PC-9 (cell line): Measurements from ENCODE around the gene GRB2. TPM values are rescaled to one million over a fixed set of nuclear protein-coding genes. Genes with fewer than 3 reads are reported as not detected.

ENCODE experiments used
- BruUV-seq: library from RNA; stranded (reverse); fragments of 400-500 nt; replicated peaks from 2 replicates; lab custom pipeline; 2021; lab: Mats Ljungman, UMichigan
- CTCF ChIA-PET: fragments of 300-600 bp; sonication (Branson Sonifier 250); formaldehyde crosslinking; loops from one replicate; lab custom pipeline; 2022; ENCODE audit warnings: antibody characterized with exemption; lab: Charles Lee
- POLR2A ChIA-PET: fragments of 300-600 bp; sonication (Branson Sonifier 250); formaldehyde crosslinking; loops from one replicate; lab custom pipeline; 2022; ENCODE audit warnings: antibody characterized with exemption; ENCODE audit not compliant: unreplicated experiment; lab: Charles Lee
- DNase-seq, 2 experiments: peaks; one replicate each; pipeline versions ENCODE4 v3.0.0 to v3.0.0-alpha.2; 2015 to 2022; ENCODE audit warnings: mixed read lengths in 1 of 2
- H2AFZ ChIP-seq: fragments of 200-600 bp; sonication (generic); 2 replicates; pipeline ENCODE4 v1.8.1; 2017; ENCODE audit warnings: antibody characterized with exemption
- H3F3A ChIP-seq: fragments of 200-600 bp; sonication (generic); 2 replicates; pipeline ENCODE4 v1.8.1; 2017; ENCODE audit warnings: antibody characterized with exemption, mild to moderate bottlenecking, low read depth; ENCODE audit not compliant: insufficient read depth
- H3K27ac ChIP-seq: fragments of 200-600 bp; sonication (generic); 2 replicates; pipeline ENCODE4 v1.6.1; 2016; ENCODE audit warnings: mixed run types
- H3K27me3 ChIP-seq: fragments of 200-600 bp; sonication (generic); 2 replicates; pipeline ENCODE4 v1.6.1; 2016; ENCODE audit warnings: low read depth, mixed run types; ENCODE audit not compliant: insufficient read depth
- H3K36me3 ChIP-seq: fragments of 200-600 bp; sonication (generic); 2 replicates; pipeline ENCODE4 v1.6.1; 2016; ENCODE audit warnings: low read depth, mixed run types
- H3K4me1 ChIP-seq: fragments of 200-600 bp; sonication (generic); replicated peaks from 2 replicates; pipeline ENCODE4 v1.6.1; 2016; ENCODE audit warnings: mixed run types; ENCODE audit not compliant: insufficient read depth
- H3K4me2 ChIP-seq: fragments of 200-600 bp; sonication (generic); 2 replicates; pipeline ENCODE4 v1.6.1; 2017; ENCODE audit warnings: mixed run types
- H3K4me3 ChIP-seq: fragments of 200-600 bp; sonication (generic); 2 replicates; pipeline ENCODE4 v1.6.1; 2016; ENCODE audit warnings: mixed run types
- H3K79me2 ChIP-seq: fragments of 200-600 bp; sonication (generic); 2 replicates; pipeline ENCODE4 v1.6.1; 2017; ENCODE audit warnings: low read depth, mixed run types
- H3K9me2 ChIP-seq: fragments of 200-600 bp; sonication (generic); 2 replicates; pipeline ENCODE4 v1.8.1; 2017; ENCODE audit warnings: mild to moderate bottlenecking; ENCODE audit not compliant: insufficient read depth
- H3K9me3 ChIP-seq: fragments of 200-600 bp; sonication (generic); 2 replicates; pipeline ENCODE4 v1.8.1; 2016; ENCODE audit warnings: low read depth; ENCODE audit not compliant: insufficient read depth
- H4K20me1 ChIP-seq: fragments of 200-600 bp; sonication (generic); 2 replicates; pipeline ENCODE4 v1.8.1; 2017; ENCODE audit not compliant: insufficient read depth
- CTCF ChIP-seq: fragments of 200-600 bp; sonication (generic); conservative IDR thresholded peaks from 2 replicates; pipeline ENCODE4 v1.6.1; 2017; ENCODE audit warnings: mixed run types, antibody characterized with exemption, mild to moderate bottlenecking, moderate library complexity
- EZH2 ChIP-seq: fragments of 200-600 bp; sonication (generic); IDR thresholded peaks from 2 replicates; pipeline ENCODE4 v1.8.0; 2017; ENCODE audit warnings: antibody characterized with exemption, low read depth
- intact Hi-C: fragments of 100-400 bp; cut with micrococcal nuclease; formaldehyde crosslinking; loops from one replicate; pipeline ENCODE4 v1.10.0; 2022; ENCODE audit not compliant: unreplicated experiment
- total RNA-seq: library from RNA; stranded (reverse); gene quantifications from 2 replicates; pipeline ENCODE4 v1.2.3, GENCODE V29; 2021

The GRB2 gene
- total RNA-seq, 1 experiment from 2014 or later: 75.3 TPM

- TF ChIP-seq EZH2 (no peak), CTCF (no peak)
- peaks cover 94% of the 10 kb centered on the region for H3K79me2 ChIP-seq
- peaks cover 28% of the 10 kb centered on the region for H3F3A ChIP-seq
- H3K4me2 ChIP-seq: peak overlapping the region; percentile 94
- peak; percentile 95 to 97 for DNase-seq
- ChIA-PET POLR2A (interaction anchor here (0.5 to 0.7 kb wide), 8 partner anchors 11 to 640 kb away, joined by 3 to 6 read pairs (median 4); partner anchors contain the start of genes SLC25A19 and TMEM94), CTCF (interaction anchor here (0.5 to 0.9 kb wide), 5 partner anchors 12 to 354 kb away, joined by 3 to 18 read pairs (median 7); partner anchors contain the start of gene GRB2)
- H3K27me3 ChIP-seq: no peaks in the 10 kb centered on the region
- peaks cover 27% of the 10 kb centered on the region for H3K4me1 ChIP-seq
- H3K4me3 ChIP-seq: peak overlapping the region; percentile 69
- no peaks in the 10 kb centered on the region for H3K9me3 ChIP-seq
- H4K20me1 ChIP-seq: peaks cover 17% of the 10 kb centered on the region
- H2AFZ ChIP-seq: peak overlapping the region; percentile 83
- H3K36me3 ChIP-seq: no peaks in the 10 kb centered on the region
- H3K9me2 ChIP-seq: no peaks in the 10 kb centered on the region
- peak overlapping the region; percentile 31 for H3K27ac ChIP-seq
- intact Hi-C loops: no loop called here
- no TSS peak for BruUV-seq
These were observed 11.8 kb downstream of the GRB2 start for GRCh38 chr17:75393523-75394331.

DNA sequence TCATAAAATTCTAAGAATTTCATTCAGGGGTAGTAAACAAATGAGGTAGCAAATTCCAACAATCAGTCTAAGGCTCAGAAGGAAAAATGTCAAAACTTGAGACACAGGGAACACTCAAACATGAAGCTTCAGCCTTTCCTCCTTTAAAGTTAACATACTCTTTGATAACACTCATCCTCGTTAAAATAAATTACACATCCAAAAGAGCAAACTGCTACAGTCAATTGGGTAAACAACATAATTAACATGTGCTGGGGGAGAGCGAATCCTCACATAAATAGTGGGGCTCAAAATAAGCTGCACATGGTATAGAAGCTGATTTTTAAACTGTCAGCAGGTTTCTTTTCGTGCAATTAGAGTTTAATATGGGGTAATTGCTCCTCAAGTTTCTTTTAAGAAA, 12.9 kb downstream of the GRB2 start:
- H3K4me1 ChIP-seq: peaks cover 27% of the 10 kb centered on the region
- BruUV-seq: TSS peak; percentile 13

GRCh38 chr17:75390982-75391381, 14.5 kb downstream of the GRB2 start:
- Histone ChIP-seq H3K4me2 (no peak overlapping the region), H3K4me1 (peaks cover 26% of the 10 kb centered on the region), H3K36me3 (no peaks in the 10 kb centered on the region), H3K9me2 (no peaks in the 10 kb centered on the region), H3K27me3 (no peaks in the 10 kb centered on the region), H2AFZ (no peak overlapping the region), H3K4me3 (no peak overlapping the region), H3K79me2 (peaks cover 90% of the 10 kb centered on the region), H3K27ac (no peak overlapping the region), H3F3A (peaks cover 28% of the 10 kb centered on the region), H3K9me3 (no peaks in the 10 kb centered on the region), H4K20me1 (peaks cover 21% of the 10 kb centered on the region)
- CTCF ChIA-PET: no interaction called here
- no TSS peak for BruUV-seq
- intact Hi-C loops: no loop called here
- TF ChIP-seq EZH2: no peak
- TF ChIP-seq CTCF: no peak
- DNase-seq: no peak
- POLR2A ChIA-PET: no interaction called here

More for the DNA sequence above, 12.9 kb downstream of the GRB2 start:
- ChIA-PET POLR2A (no interaction called here), CTCF (no interaction called here)
- intact Hi-C loops: no loop called here
- Histone ChIP-seq H3K4me2 (peak overlapping the region; percentile 94), H3K9me3 (no peaks in the 10 kb centered on the region), H3F3A (peaks cover 28% of the 10 kb centered on the region), H3K4me3 (peak overlapping the region; percentile 69; the same call in 1 of the 2 replicates), H3K27ac (0 out of 2 replicates have a peak overlapping the region, but pooled peaks have one; percentile 5), H4K20me1 (peaks cover 21% of the 10 kb centered on the region), H3K27me3 (no peaks in the 10 kb centered on the region), H3K9me2 (no peaks in the 10 kb centered on the region), H3K79me2 (peaks cover 95% of the 10 kb centered on the region), H3K36me3 (no peaks in the 10 kb centered on the region), H2AFZ (no peak overlapping the region)
- no peak for DNase-seq
- TF ChIP-seq CTCF: no peak
- no peak for TF ChIP-seq EZH2
